Measurements from ENCODE around the gene PCDH9. TPM values are rescaled to one million over a fixed set of nuclear protein-coding genes. Genes with fewer than 3 reads are reported as not detected.

PCDH9 gene
- total RNA-seq, 4 donors from 2014 or later: 2.8 to 22.4 (median 12.9) TPM

DNA sequence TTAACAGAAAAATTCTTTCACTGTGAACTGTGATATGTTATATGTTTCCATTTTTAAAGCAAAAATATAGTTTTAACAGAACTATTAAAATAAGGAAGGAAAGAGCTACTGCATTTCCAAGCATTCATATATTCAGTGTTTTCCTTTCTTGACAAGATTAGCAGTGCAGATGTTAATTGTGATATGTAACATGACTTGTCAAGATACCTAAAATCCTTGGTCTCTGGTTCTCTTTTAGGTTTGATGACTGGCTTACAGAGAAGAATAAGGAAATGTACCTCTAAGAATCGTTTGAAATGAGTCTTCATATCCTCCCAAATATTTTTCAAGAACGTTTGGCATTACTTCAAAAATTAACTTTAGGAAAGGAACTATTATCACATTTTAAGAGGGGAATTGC is 907.2 kb downstream of the PCDH9 start:
- TF ChIP-seq POLR2A (IDR thresholded peaks at IDR 0.05) (no peak), CTCF (IDR thresholded peaks at IDR 0.05) (no peak)

DNA sequence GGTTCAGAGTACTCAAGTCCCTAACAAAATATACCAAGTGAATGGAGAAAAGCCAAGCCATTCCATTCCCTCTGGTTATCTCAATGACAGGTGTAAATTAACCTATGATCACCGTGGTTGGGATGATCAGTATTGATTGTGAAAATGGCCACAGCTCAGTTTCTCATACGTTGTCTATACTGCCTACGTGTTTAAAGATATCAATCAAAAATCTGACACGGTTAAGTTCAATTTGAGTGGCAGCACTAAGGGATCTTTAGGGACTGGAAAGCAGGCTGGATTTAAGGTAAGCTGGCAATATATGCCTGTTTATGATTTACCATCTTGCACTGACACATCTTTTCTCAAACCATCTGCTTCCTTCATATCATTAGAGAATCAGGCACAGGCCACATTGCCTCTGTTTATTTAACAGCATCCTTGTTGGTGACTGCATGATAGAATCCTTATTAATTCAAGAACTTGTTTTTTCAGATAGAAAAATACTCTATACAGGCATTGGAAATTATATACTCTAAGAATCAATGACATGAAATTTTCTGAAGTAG is 907.9 kb downstream of the PCDH9 start:
- H3K27me3 ChIP-seq: no peaks in the 10 kb centered on the region
- TF ChIP-seq POLR2A (IDR thresholded peaks at IDR 0.05): no peak
- H3K36me3 ChIP-seq: no peaks in the 10 kb centered on the region
- 81 to 88% methylated on average over 4 of the region's 4 CpGs for WGBS, 2 donors
- DNase-seq: no peak
- H3K9me3 ChIP-seq: no peaks in the 10 kb centered on the region
- no peaks in the 10 kb centered on the region for H3K4me1 ChIP-seq
- H3K27ac ChIP-seq: no peak overlapping the region
- intact Hi-C loops (cut with DNase I): no loop called here
- no peak overlapping the region for H3K4me3 ChIP-seq (replicated peaks in 1 of 3)

More for the DNA sequence above, 907.2 kb downstream of the PCDH9 start:
- DNase-seq: no peak
- no peaks in the 10 kb centered on the region for H3K9me3 ChIP-seq
- no peaks in the 10 kb centered on the region for H3K27me3 ChIP-seq
- WGBS, 2 donors: 29 to 39% methylated on average over 2 of the region's 2 CpGs
- no peak overlapping the region for H3K27ac ChIP-seq
- H3K36me3 ChIP-seq: no peaks in the 10 kb centered on the region
- no peaks in the 10 kb centered on the region for H3K4me1 ChIP-seq
- intact Hi-C loops (cut with DNase I): no loop called here
- no peak overlapping the region for H3K4me3 ChIP-seq (replicated peaks in 1 of 3)

- Histone ChIP-seq H3K36me3 (no peaks in the 10 kb centered on the region), H3K27ac (no peak overlapping the region), H3K4me3 (replicated peaks in 1 of 3) (no peak overlapping the region), H3K9me3 (no peaks in the 10 kb centered on the region), H3K4me1 (no peaks in the 10 kb centered on the region), H3K27me3 (no peaks in the 10 kb centered on the region)
- TF ChIP-seq POLR2A (IDR thresholded peaks at IDR 0.05): no peak
- no peak for TF ChIP-seq CTCF (IDR thresholded peaks at IDR 0.05)
- no peak for DNase-seq
- WGBS, 2 donors: 83 to 89% methylated on average over 3 of the region's 3 CpGs
- intact Hi-C loops (cut with DNase I): no loop called here
Measured at GRCh38 chr13:66314911-66315310, 915.2 kb downstream of the PCDH9 start.

DNA sequence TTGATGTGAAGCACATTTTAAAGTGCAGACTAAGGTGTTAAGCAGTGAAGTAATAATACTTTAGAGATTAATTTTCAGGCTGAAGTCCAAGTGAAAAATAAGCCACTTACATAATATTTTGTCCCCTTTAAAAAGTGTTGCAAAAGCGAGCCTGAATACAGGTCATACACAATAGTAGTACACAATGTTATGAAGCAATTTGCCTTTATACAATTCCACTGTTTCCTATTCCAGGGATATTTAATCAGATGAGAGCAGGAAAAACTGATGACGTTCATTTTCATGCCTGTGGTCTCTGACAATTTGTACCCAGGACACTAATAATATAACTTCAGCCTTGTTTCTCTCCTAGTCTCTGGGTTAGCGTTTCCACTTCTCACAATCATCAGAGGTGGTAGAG is 916.7 kb downstream of the PCDH9 start:
- DNase-seq: no peak
- Histone ChIP-seq H3K27me3 (no peaks in the 10 kb centered on the region), H3K4me3 (replicated peaks in 1 of 3) (no peak overlapping the region), H3K9me3 (no peaks in the 10 kb centered on the region), H3K36me3 (no peaks in the 10 kb centered on the region), H3K4me1 (no peaks in the 10 kb centered on the region), H3K27ac (no peak overlapping the region)
- intact Hi-C loops (cut with DNase I): no loop called here
- no peak for TF ChIP-seq POLR2A (IDR thresholded peaks at IDR 0.05)
- TF ChIP-seq CTCF (IDR thresholded peaks at IDR 0.05): no peak
- WGBS, 2 donors: 83 to 87% methylated on average over 3 of the region's 3 CpGs

DNA sequence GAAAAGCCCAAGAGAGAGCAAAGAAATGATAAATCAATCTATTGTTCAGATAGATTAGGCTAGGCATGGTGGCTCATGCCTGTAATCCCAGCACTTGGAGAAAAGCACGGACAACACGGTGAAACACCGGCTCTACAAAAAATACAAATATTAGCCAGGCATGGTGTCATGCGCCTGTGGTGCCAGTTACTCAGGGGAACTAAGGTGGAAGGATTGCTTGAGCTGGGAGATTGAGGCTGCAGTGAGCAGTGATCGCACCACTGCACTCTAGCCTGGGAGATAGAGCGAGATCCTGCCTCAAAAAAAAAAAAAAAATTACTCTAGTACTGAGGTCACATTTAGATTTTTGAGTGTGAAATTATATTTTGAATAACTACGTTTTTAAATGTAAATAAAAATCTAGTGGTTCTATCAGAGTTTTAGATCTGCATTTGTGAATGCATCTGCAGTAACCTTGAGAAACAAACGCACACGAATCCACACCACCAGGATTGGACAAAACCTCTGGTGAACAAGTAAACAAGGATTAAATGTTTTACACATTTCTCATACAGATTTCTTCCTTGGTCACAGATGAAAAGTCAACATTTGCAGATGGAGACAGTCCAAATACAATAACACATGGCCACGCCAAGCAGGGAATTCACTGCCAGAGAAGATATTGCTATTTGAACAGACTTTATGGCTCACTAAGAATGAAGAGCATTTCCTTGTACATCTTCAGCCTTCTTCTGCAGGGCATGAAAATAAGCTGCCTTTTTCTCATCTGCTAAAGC is 917.6 kb downstream of the PCDH9 start:
- Histone ChIP-seq H3K4me3 (replicated peaks in 1 of 3) (no peak overlapping the region), H3K36me3 (no peaks in the 10 kb centered on the region), H3K27me3 (no peaks in the 10 kb centered on the region), H3K27ac (no peak overlapping the region), H3K4me1 (no peaks in the 10 kb centered on the region), H3K9me3 (no peaks in the 10 kb centered on the region)
- WGBS, 2 donors: 83% methylated on average over 10 of the region's 10 CpGs
- intact Hi-C loops (cut with DNase I): no loop called here
- no peak for TF ChIP-seq POLR2A (IDR thresholded peaks at IDR 0.05)
- no peak for TF ChIP-seq CTCF (IDR thresholded peaks at IDR 0.05)
- DNase-seq: no peak

Measured in thyroid gland (tissue), 4 donors.